ENCODE results near the gene KAT2B. TPM values are rescaled to one million over a fixed set of nuclear protein-coding genes. Genes with fewer than 3 reads are reported as not detected.

Gene KAT2B
- total and polyA plus RNA-seq, 2 donors (not counting 1 experiment from before 2014, with no cell fraction given) = 21.7 to 57.5 TPM

- ATAC-seq (ENCODE audit: low read depth) = no peak
- TF ChIP-seq EZH2 (IDR thresholded peaks at IDR 0.05; ENCODE audit: borderline replicate concordance, insufficient read depth, low read depth, low read length, poor library complexity, severe bottlenecking) (no peak), CTCF (IDR thresholded peaks at IDR 0.05) (no peak)
- Mint-ChIP-seq H3K4me1 (peaks cover 4% of the 10 kb centered on the region), H3K4me3 (no peak overlapping the region), H3K9me3 (ENCODE audit: insufficient read depth) (no peaks in the 10 kb centered on the region), H3K27me3 (no peaks in the 10 kb centered on the region), H3K27ac (no peak overlapping the region)
- DNase-seq = no peak
- POLR2A ChIA-PET = no interaction called here
- intact Hi-C loops (cut with micrococcal nuclease) = no loop called here
- H3K4me1 ChIP-seq (ENCODE audit: control insufficient read depth in 2 of 2, insufficient read depth in 2 of 2, low read length in 2 of 2) = no peaks in the 10 kb centered on the region
- H3K27ac ChIP-seq (ENCODE audit: low read length in 2 of 2) = no peak overlapping the region
- no peak overlapping the region for H2AFZ ChIP-seq (ENCODE audit: insufficient read depth, low read depth, low read length, poor library complexity, severe bottlenecking)
- H3K79me2 ChIP-seq (ENCODE audit: control insufficient read depth, insufficient read depth, low read length) = peaks cover 3% of the 10 kb centered on the region
- 100% methylated on average over 3 of the region's 4 CpGs for WGBS (ENCODE audit: insufficient coverage)
- H3K4me3 ChIP-seq (ENCODE audit: control extremely low read depth in 1 of 5, extremely low read depth in 1 of 5, insufficient read depth in 1 of 5, low read depth in 2 of 5, low read length in 4 of 5) = no peak overlapping the region
- no peak overlapping the region for H3K4me2 ChIP-seq (replicated peaks; ENCODE audit: low read depth, low read length, poor library complexity, severe bottlenecking)
- H4K20me1 ChIP-seq (ENCODE audit: control insufficient read depth, insufficient read depth, low read length, poor library complexity, severe bottlenecking) = no peaks in the 10 kb centered on the region
- H3K9ac ChIP-seq (ENCODE audit: low read length) = no peak overlapping the region
- H3K9me3 ChIP-seq (ENCODE audit: control extremely low read depth in 1 of 3, control insufficient read depth in 2 of 3, insufficient read depth in 1 of 3, low read length in 2 of 3) = no peaks in the 10 kb centered on the region
- CTCF ChIA-PET = no interaction called here
- H3K27me3 ChIP-seq (replicated peaks in 1 of 4; ENCODE audit: control extremely low read depth in 1 of 4, control insufficient read depth in 3 of 4, insufficient read depth in 4 of 4, low read length in 3 of 4) = no peaks in the 10 kb centered on the region
- H3K36me3 ChIP-seq (replicated peaks in 1 of 2; ENCODE audit: control extremely low read depth in 1 of 2, control insufficient read depth in 1 of 2, extremely low read depth in 1 of 2, insufficient read depth in 2 of 2, low read length in 1 of 2) = peaks cover 0 to 44% of the 10 kb centered on the region in 2 experiments
Measured at GRCh38 chr3:20137647-20138046, 97.4 kb downstream of the KAT2B start.

- no peak overlapping the region for H3K27ac Mint-ChIP-seq
- POLR2A ChIA-PET = no interaction called here
Measured at GRCh38 chr3:20140881-20141280, 100.6 kb downstream of the KAT2B start.

More at GRCh38 chr3:20140881-20141280, 100.6 kb downstream of the KAT2B start:
- Mint-ChIP-seq H3K9me3 (ENCODE audit: insufficient read depth) (peaks cover 3% of the 10 kb centered on the region), H3K4me1 (peaks cover 4% of the 10 kb centered on the region), H3K27me3 (no peaks in the 10 kb centered on the region), H3K4me3 (no peak overlapping the region)
- H3K79me2 ChIP-seq (ENCODE audit: control insufficient read depth, insufficient read depth, low read length) = peaks cover 3% of the 10 kb centered on the region
- DNase-seq (no peak), ATAC-seq (ENCODE audit: low read depth) (no peak)
- intact Hi-C loops (cut with micrococcal nuclease) = no loop called here
- CTCF ChIA-PET = no interaction called here
- H3K4me2 ChIP-seq (replicated peaks; ENCODE audit: low read depth, low read length, poor library complexity, severe bottlenecking) = no peak overlapping the region
- H3K27me3 ChIP-seq (replicated peaks in 1 of 4; ENCODE audit: control extremely low read depth in 1 of 4, control insufficient read depth in 3 of 4, insufficient read depth in 4 of 4, low read length in 3 of 4) = no peaks in the 10 kb centered on the region
- H3K9ac ChIP-seq (ENCODE audit: low read length) = no peak overlapping the region
- H3K27ac ChIP-seq (ENCODE audit: low read length in 2 of 2) = no peak overlapping the region
- H3K4me1 ChIP-seq (ENCODE audit: control insufficient read depth in 2 of 2, insufficient read depth in 2 of 2, low read length in 2 of 2) = no peaks in the 10 kb centered on the region
- no peaks in the 10 kb centered on the region for H4K20me1 ChIP-seq (ENCODE audit: control insufficient read depth, insufficient read depth, low read length, poor library complexity, severe bottlenecking)
- 17% methylated on average over 2 of the region's 2 CpGs for WGBS (ENCODE audit: insufficient coverage)
- H3K36me3 ChIP-seq (replicated peaks in 1 of 2; ENCODE audit: control extremely low read depth in 1 of 2, control insufficient read depth in 1 of 2, extremely low read depth in 1 of 2, insufficient read depth in 2 of 2, low read length in 1 of 2) = peaks cover 0 to 51% of the 10 kb centered on the region in 2 experiments
- no peaks in the 10 kb centered on the region for H3K9me3 ChIP-seq (ENCODE audit: control extremely low read depth in 1 of 3, control insufficient read depth in 2 of 3, insufficient read depth in 1 of 3, low read length in 2 of 3)
- TF ChIP-seq EZH2 (IDR thresholded peaks at IDR 0.05; ENCODE audit: borderline replicate concordance, insufficient read depth, low read depth, low read length, poor library complexity, severe bottlenecking) (no peak), CTCF (IDR thresholded peaks at IDR 0.05) (no peak)
- H3K4me3 ChIP-seq (ENCODE audit: control extremely low read depth in 1 of 5, extremely low read depth in 1 of 5, insufficient read depth in 1 of 5, low read depth in 2 of 5, low read length in 4 of 5) = no peak overlapping the region
- no peak overlapping the region for H2AFZ ChIP-seq (ENCODE audit: insufficient read depth, low read depth, low read length, poor library complexity, severe bottlenecking)

Data from B cell (primary cell).